HepG2 (cell line): ENCODE results near the gene RNF5. TPM values are rescaled to one million over a fixed set of nuclear protein-coding genes. Genes with fewer than 3 reads are reported as not detected.

Experiments used
- ATF6 ChIP-seq: sonication (generic); formaldehyde crosslinking; conservative IDR thresholded peaks from 2 replicates; pipeline ENCODE4 v1.4.0; 2020; ENCODE audit warnings: missing genetic modification reagents
- GATAD2A ChIP-seq: IDR thresholded peaks from 2 replicates; pipeline ENCODE4 v1.6.1; 2016
- HDAC2 ChIP-seq: sonication (generic); formaldehyde crosslinking; IDR thresholded peaks from 2 replicates; pipeline ENCODE4 v1.4.0; 2020; ENCODE audit warnings: missing genetic modification reagents
- HNF4A ChIP-seq: sonication (generic); formaldehyde crosslinking; IDR thresholded peaks from 2 replicates; pipeline ENCODE4 v1.4.0; 2020; ENCODE audit warnings: missing genetic modification reagents
- HNRNPH1 ChIP-seq: fragments of 200-400 bp; formaldehyde crosslinking; optimal IDR thresholded peaks from 2 replicates; pipeline ENCODE3; 2017; ENCODE audit warnings: mild to moderate bottlenecking, low read depth, low read length
- KLF6 ChIP-seq: IDR thresholded peaks from 2 replicates; pipeline ENCODE4 v1.8.0; 2016; ENCODE audit warnings: missing biosample characterization, missing genetic modification reagents
- NFKBIZ ChIP-seq: IDR thresholded peaks from 2 replicates; pipeline ENCODE4 v1.6.1; 2018; ENCODE audit warnings: missing genetic modification reagents, missing compliant biosample characterization
- REPIN1 ChIP-seq: sonication (generic); formaldehyde crosslinking; IDR thresholded peaks from 2 replicates; pipeline ENCODE4 v1.8.0; 2022; ENCODE audit warnings: missing genetic modification reagents, low read depth, mild to moderate bottlenecking, borderline replicate concordance
- SUZ12 ChIP-seq: fragments of 150-350 bp; IDR thresholded peaks from 2 replicates; pipeline ENCODE4 v1.6.1; 2014; ENCODE audit warnings: low read depth, low read length
- ZFP1 ChIP-seq: IDR thresholded peaks from 2 replicates; pipeline ENCODE4 v1.6.1; 2016
- ZFP41 ChIP-seq: sonication (generic); formaldehyde crosslinking; IDR thresholded peaks from 2 replicates; pipeline ENCODE4 v1.4.0; 2020; ENCODE audit warnings: mild to moderate bottlenecking, missing genetic modification reagents, borderline replicate concordance
- ZNF280B ChIP-seq: sonication (generic); formaldehyde crosslinking; IDR thresholded peaks from 2 replicates; pipeline ENCODE4 v1.5.0; 2020; ENCODE audit warnings: missing genetic modification reagents, mild to moderate bottlenecking, borderline replicate concordance
- ZNF282 ChIP-seq: fragments of 450-650 bp; IDR thresholded peaks from 2 replicates; pipeline ENCODE4 v1.6.1; 2018; ENCODE audit not compliant: partially characterized antibody
- ZNF354B ChIP-seq: sonication (generic); formaldehyde crosslinking; IDR thresholded peaks from 2 replicates; pipeline ENCODE4 v1.8.0; 2022; ENCODE audit warnings: mild to moderate bottlenecking, missing genetic modification reagents
- ZNF543 ChIP-seq: sonication (generic); formaldehyde crosslinking; IDR thresholded peaks from 2 replicates; pipeline ENCODE4 v1.4.0; 2020; ENCODE audit warnings: mild to moderate bottlenecking, missing genetic modification reagents
- ZNF547 ChIP-seq: sonication (generic); formaldehyde crosslinking; IDR thresholded peaks from 2 replicates; pipeline ENCODE4 v1.5.1; 2020; ENCODE audit warnings: mild to moderate bottlenecking, missing genetic modification reagents
- ZNF614 ChIP-seq: IDR thresholded peaks from 2 replicates; pipeline ENCODE4 v1.6.1; 2018; ENCODE audit warnings: missing biosample characterization, missing genetic modification reagents, inconsistent platforms, borderline replicate concordance
- ZNF766 ChIP-seq: sonication (generic); formaldehyde crosslinking; IDR thresholded peaks from 2 replicates; pipeline ENCODE4 v1.5.0; 2020; ENCODE audit warnings: missing genetic modification reagents, borderline replicate concordance
- polyA plus RNA-seq, 8 experiments: library from polyadenylated mRNA; depleted of rRNA in 3 of 8; stranded (reverse) in 7 of 8; unstranded in 1 of 8; fragments of >200 nt; fragmentation: Illumina TruSeq in 4 of 8; extraction: Trizol in 4 of 8; gene quantifications; 2 replicates each; pipeline versions ENCODE4 v1.2.1 to v1.2.3, GENCODE V29; 2011 to 2016; ENCODE audit warnings: low read depth in 4 of 8, missing spikeins in 1 of 8, mixed read lengths in 1 of 8; ENCODE audit not compliant: insufficient read depth in 1 of 8
- total RNA-seq, 5 experiments: library from RNA; depleted of rRNA; stranded (reverse); fragments of >200 nt; fragmentation: Illumina TruSeq; extraction: Trizol; gene quantifications; 2 replicates each; pipeline ENCODE4 v1.2.3, GENCODE V29; 2016; ENCODE audit warnings: low read depth in 1 of 5
- TF ChIP-seq, protein P1 (sequence below): sonication (generic); formaldehyde crosslinking; IDR thresholded peaks from 2 replicates; pipeline ENCODE4 v1.5.0; 2020; ENCODE audit warnings: mild to moderate bottlenecking, missing genetic modification reagents
- TF ChIP-seq, protein P2 (sequence below): sonication (generic); formaldehyde crosslinking; IDR thresholded peaks from 2 replicates; pipeline ENCODE4 v1.8.0; 2022; ENCODE audit warnings: missing genetic modification reagents, low read depth, mild to moderate bottlenecking, borderline replicate concordance
- TF ChIP-seq, protein P3 (sequence below): sonication (generic); formaldehyde crosslinking; IDR thresholded peaks from 2 replicates; pipeline ENCODE4 v1.8.0; 2022; ENCODE audit warnings: mild to moderate bottlenecking, missing genetic modification reagents, borderline replicate concordance

The RNF5 gene
- total and polyA plus RNA-seq, 2 of the 13 experiments (the other 11 are each of a cell fraction or from before 2014, with no cell fraction given) = 98.0 to 131 TPM

GRCh38 chr6:32154514-32155161, 23.6 kb upstream of the RNF5 start (continued):
- no peak for TF ChIP-seq ATF6
- no peak for TF ChIP-seq ZNF354B (CRISPR knock-in tag)
- TF ChIP-seq ZNF543 (CRISPR knock-in tag) = peak; percentile 9; the same call in 1 of the 2 replicates
- TF ChIP-seq ZNF766 (CRISPR knock-in tag) = no peak
- TF ChIP-seq NFKBIZ (CRISPR knock-in tag) = no peak; the same call in 1 of the 2 replicates
- TF ChIP-seq HNF4A = no peak
- TF ChIP-seq, protein P1, sequence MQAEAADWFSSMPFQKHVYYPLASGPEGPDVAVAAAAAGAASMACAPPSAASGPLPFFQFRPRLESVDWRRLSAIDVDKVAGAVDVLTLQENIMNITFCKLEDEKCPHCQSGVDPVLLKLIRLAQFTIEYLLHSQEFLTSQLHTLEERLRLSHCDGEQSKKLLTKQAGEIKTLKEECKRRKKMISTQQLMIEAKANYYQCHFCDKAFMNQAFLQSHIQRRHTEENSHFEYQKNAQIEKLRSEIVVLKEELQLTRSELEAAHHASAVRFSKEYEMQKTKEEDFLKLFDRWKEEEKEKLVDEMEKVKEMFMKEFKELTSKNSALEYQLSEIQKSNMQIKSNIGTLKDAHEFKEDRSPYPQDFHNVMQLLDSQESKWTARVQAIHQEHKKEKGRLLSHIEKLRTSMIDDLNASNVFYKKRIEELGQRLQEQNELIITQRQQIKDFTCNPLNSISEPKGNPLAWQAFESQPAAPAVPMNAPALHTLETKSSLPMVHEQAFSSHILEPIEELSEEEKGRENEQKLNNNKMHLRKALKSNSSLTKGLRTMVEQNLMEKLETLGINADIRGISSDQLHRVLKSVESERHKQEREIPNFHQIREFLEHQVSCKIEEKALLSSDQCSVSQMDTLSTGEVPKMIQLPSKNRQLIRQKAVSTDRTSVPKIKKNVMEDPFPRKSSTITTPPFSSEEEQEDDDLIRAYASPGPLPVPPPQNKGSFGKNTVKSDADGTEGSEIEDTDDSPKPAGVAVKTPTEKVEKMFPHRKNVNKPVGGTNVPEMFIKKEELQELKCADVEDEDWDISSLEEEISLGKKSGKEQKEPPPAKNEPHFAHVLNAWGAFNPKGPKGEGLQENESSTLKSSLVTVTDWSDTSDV (CRISPR knock-in tag) = no peak
- TF ChIP-seq KLF6 (CRISPR knock-in tag) = no peak
- TF ChIP-seq HNRNPH1 = no peak
- TF ChIP-seq REPIN1 (CRISPR knock-in tag) = no peak
- peak; percentile 84; the same call in 1 of the 2 replicates for TF ChIP-seq ZNF614 (CRISPR knock-in tag)
- TF ChIP-seq ZNF282 = no peak
- TF ChIP-seq ZNF547 (CRISPR knock-in tag) = peak; percentile 66; the same call in 1 of the 2 replicates
- no peak for TF ChIP-seq SUZ12
- peak; percentile 86; the same call in 1 of the 2 replicates for TF ChIP-seq ZFP41
- TF ChIP-seq, protein P2, sequence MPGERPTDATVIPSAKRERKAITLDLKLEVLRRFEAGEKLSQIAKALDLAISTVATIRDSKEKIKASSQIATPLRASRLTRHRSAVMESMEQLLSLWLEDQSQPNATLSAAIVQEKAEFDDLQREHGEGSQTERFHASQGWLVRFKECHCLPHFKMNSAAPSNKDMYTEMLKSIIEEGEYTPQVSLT (CRISPR knock-in tag) = no peak
- TF ChIP-seq HDAC2 = peak; percentile 37; the same call in 1 of the 2 replicates
- TF ChIP-seq, protein P3, sequence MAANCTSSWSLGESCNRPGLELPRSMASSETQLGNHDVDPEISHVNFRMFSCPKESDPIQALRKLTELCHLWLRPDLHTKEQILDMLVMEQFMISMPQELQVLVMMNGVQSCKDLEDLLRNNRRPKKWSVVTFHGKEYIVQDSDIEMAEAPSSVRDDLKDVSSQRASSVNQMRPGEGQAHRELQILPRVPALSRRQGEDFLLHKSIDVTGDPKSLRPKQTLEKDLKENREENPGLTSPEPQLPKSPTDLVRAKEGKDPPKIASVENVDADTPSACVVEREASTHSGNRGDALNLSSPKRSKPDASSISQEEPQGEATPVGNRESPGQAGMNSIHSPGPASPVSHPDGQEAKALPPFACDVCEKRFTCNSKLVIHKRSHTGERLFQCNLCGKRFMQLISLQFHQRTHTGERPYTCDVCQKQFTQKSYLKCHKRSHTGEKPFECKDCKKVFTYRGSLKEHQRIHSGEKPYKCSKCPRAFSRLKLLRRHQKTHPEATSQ (CRISPR knock-in tag) = no peak
- TF ChIP-seq GATAD2A (CRISPR knock-in tag) = peak; percentile 73
- TF ChIP-seq ZFP1 (CRISPR knock-in tag) = no peak
- no peak; the same call in 1 of the 2 replicates for TF ChIP-seq ZNF280B (CRISPR knock-in tag)
